SK-N-SH (cell line): ENCODE measurements around the gene COL23A1. TPM values are rescaled to one million over a fixed set of nuclear protein-coding genes. Genes with fewer than 3 reads are reported as not detected.

Experiments
- CTCF ChIA-PET: fragments of 300-600, 350-600 bp; formaldehyde crosslinking; extraction: SDS; loops from one replicate; lab custom pipeline; 2021; lab: Yijun Ruan, JAX
- POLR2A ChIA-PET: fragments of 350-600 bp; sonication (Branson Sonifier 250); formaldehyde crosslinking; extraction: SDS; loops from one replicate; lab custom pipeline; 2020; ENCODE audit warnings: antibody characterized with exemption, inconsistent platforms; lab: Yijun Ruan, JAX
- DNase-seq: peaks from one replicate; pipeline ENCODE4 v3.0.0; 2012
- H2AFZ ChIP-seq: fragments of 200-600 bp; sonication (generic); 2 replicates; pipeline ENCODE4 v1.8.1; 2016; ENCODE audit warnings: antibody characterized with exemption, mild to moderate bottlenecking, low read depth
- H3F3A ChIP-seq: fragments of 200-600 bp; sonication (generic); replicated peaks from 2 replicates; pipeline ENCODE3; 2016; ENCODE audit warnings: antibody characterized with exemption, mild to moderate bottlenecking; ENCODE audit not compliant: insufficient read depth
- H3K27ac ChIP-seq, 2 experiments: fragments of 200-500 bp in 1 of 2; fragments of 200-600 bp in 1 of 2; sonication (Bioruptor generic) in 1 of 2; sonication (generic), shearing (Covaris generic) in 1 of 2; 2 replicates each; pipeline versions ENCODE4 v1.5.1 to v1.6.1; 2014 to 2016; ENCODE audit warnings: low read depth in 2 of 2, inconsistent platforms in 1 of 2, low read length in 1 of 2, mild to moderate bottlenecking in 1 of 2, mixed read lengths in 1 of 2
- H3K27me3 ChIP-seq: fragments of 200-600 bp; sonication (generic), shearing (Covaris generic); 2 replicates; pipeline ENCODE4 v1.6.1; 2016; ENCODE audit warnings: mixed run types; ENCODE audit not compliant: insufficient read depth
- H3K36me3 ChIP-seq, 2 experiments: fragments of 200-500 bp in 1 of 2; fragments of 200-600 bp in 1 of 2; sonication (Bioruptor generic) in 1 of 2; sonication (generic) in 1 of 2; replicated peaks in 1 of 2; 2 replicates each; pipeline versions ENCODE3 to v1.5.1; 2014 to 2016; ENCODE audit warnings: low read length in 1 of 2, mild to moderate bottlenecking in 1 of 2; ENCODE audit not compliant: insufficient read depth in 2 of 2, control insufficient read depth in 1 of 2
- H3K4me1 ChIP-seq, 2 experiments: fragments of 200-500 bp in 1 of 2; fragments of 200-600 bp in 1 of 2; sonication (Bioruptor generic) in 1 of 2; sonication (generic), shearing (Covaris generic) in 1 of 2; 2 replicates each; pipeline versions ENCODE4 v1.5.1 to v1.6.1; 2014 to 2016; ENCODE audit warnings: low read depth in 1 of 2, low read length in 1 of 2, mixed run types in 1 of 2; ENCODE audit not compliant: insufficient read depth in 2 of 2, control insufficient read depth in 1 of 2
- H3K4me2 ChIP-seq: fragments of 200-600 bp; sonication (generic), shearing (Covaris generic); 2 replicates; pipeline ENCODE4 v1.6.1; 2017; ENCODE audit warnings: mixed run types
- H3K4me3 ChIP-seq, 2 experiments: fragments of 200-500 bp in 1 of 2; fragments of 200-600 bp in 1 of 2; sonication (Bioruptor generic) in 1 of 2; sonication (generic), shearing (Covaris generic) in 1 of 2; 2 replicates each; pipeline versions ENCODE4 v1.5.1 to v1.8.1; 2014 to 2016; ENCODE audit warnings: low read depth in 2 of 2, inconsistent platforms in 1 of 2, low read length in 1 of 2, mild to moderate bottlenecking in 1 of 2, mixed read lengths in 1 of 2, moderate library complexity in 1 of 2
- H3K79me2 ChIP-seq: fragments of 200-600 bp; sonication (generic); 2 replicates; pipeline ENCODE4 v1.8.1; 2017; ENCODE audit warnings: mild to moderate bottlenecking; ENCODE audit not compliant: insufficient read depth
- H3K9ac ChIP-seq: fragments of 200-600 bp; sonication (generic); 2 replicates; pipeline ENCODE4 v1.6.1; 2017; ENCODE audit warnings: mixed run types
- H3K9me2 ChIP-seq: fragments of 200-600 bp; sonication (generic); 2 replicates; pipeline ENCODE4 v1.6.1; 2017; ENCODE audit warnings: mixed run types
- H3K9me3 ChIP-seq: fragments of 200-600 bp; sonication (generic); 2 replicates; pipeline ENCODE4 v1.6.1; 2017; ENCODE audit warnings: mixed run types, mild to moderate bottlenecking, moderate library complexity
- H4K20me1 ChIP-seq: fragments of 200-600 bp; sonication (generic); 2 replicates; pipeline ENCODE4 v1.6.1; 2017; ENCODE audit warnings: mild to moderate bottlenecking, mixed run types; ENCODE audit not compliant: insufficient read depth
- FOSL2 ChIP-seq: IDR thresholded peaks from 2 replicates; pipeline ENCODE4 v1.4.0; 2012; ENCODE audit warnings: low read depth, mild to moderate bottlenecking, moderate library complexity, borderline replicate concordance
- GATA2 ChIP-seq: sonication (generic); formaldehyde crosslinking; IDR thresholded peaks from 2 replicates; pipeline ENCODE4 v1.5.0; 2020; ENCODE audit warnings: mild to moderate bottlenecking, missing genetic modification reagents
- MAX ChIP-seq: IDR thresholded peaks from 2 replicates; pipeline ENCODE4 v1.4.0; 2012; ENCODE audit warnings: low read depth
- NFIC ChIP-seq: IDR thresholded peaks from 2 replicates; pipeline ENCODE4 v1.4.0; 2012; ENCODE audit warnings: borderline replicate concordance
- NRF1 ChIP-seq: IDR thresholded peaks from 2 replicates; pipeline ENCODE4 v1.6.1; 2012; ENCODE audit warnings: low read depth, mild to moderate bottlenecking, low read length
- RAD21 ChIP-seq: IDR thresholded peaks from 2 replicates; pipeline ENCODE4 v1.6.1; 2012; ENCODE audit warnings: mild to moderate bottlenecking, low read length
- REST ChIP-seq: IDR thresholded peaks from 2 replicates; pipeline ENCODE4 v1.6.1; 2012; ENCODE audit warnings: mild to moderate bottlenecking, low read depth, low read length, moderate library complexity
- RFX5 ChIP-seq: IDR thresholded peaks from 2 replicates; pipeline ENCODE4 v1.6.1; 2012; ENCODE audit warnings: mild to moderate bottlenecking, improper control_type of control experiment, low read length
- TAF1 ChIP-seq: IDR thresholded peaks from 2 replicates; pipeline ENCODE4 v1.6.1; 2012; ENCODE audit warnings: low read depth, mild to moderate bottlenecking, low read length, moderate library complexity, borderline replicate concordance
- TEAD4 ChIP-seq: IDR thresholded peaks from 2 replicates; pipeline ENCODE4 v1.4.0; 2012; ENCODE audit warnings: mild to moderate bottlenecking, borderline replicate concordance; ENCODE audit not compliant: insufficient read depth
- USF2 ChIP-seq: fragments of 150-350 bp; IDR thresholded peaks from 2 replicates; pipeline ENCODE4 v1.6.1; 2017; ENCODE audit warnings: antibody characterized with exemption, low read length, low read depth, borderline replicate concordance
- YY1 ChIP-seq: IDR thresholded peaks from 2 replicates; pipeline ENCODE4 v1.4.0; 2012; ENCODE audit warnings: low read depth, mild to moderate bottlenecking
- WGBS: methylation state at CpG from one replicate; pipeline ENCODE4 v1.1.6; 2017; ENCODE audit warnings: low lambda C conversion rate; 5-methylcytosine and 5-hydroxymethylcytosine counted together
- polyA plus RNA-seq, 3 experiments: library from polyadenylated mRNA; depleted of rRNA; stranded (reverse); fragments of >200 nt; gene quantifications; 2 replicates each; pipeline ENCODE4 v1.2.3, GENCODE V29; 2012

Gene COL23A1
- polyA plus RNA-seq, 1 of the 3 experiments (the other 2 are of a cell fraction), result 0.10 TPM

GRCh38 chr5:178554311-178554710 is 35.9 kb downstream of the COL23A1 start:
- Histone ChIP-seq H3K79me2 (no peaks in the 10 kb centered on the region), H4K20me1 (no peaks in the 10 kb centered on the region), H3K4me1 (peaks cover 0 to 16% of the 10 kb centered on the region in 2 experiments; a peak in 2 of 4 replicates), H3F3A (no peaks in the 10 kb centered on the region), H3K9me2 (no peaks in the 10 kb centered on the region), H2AFZ (no peak overlapping the region), H3K4me2 (no peak overlapping the region), H3K36me3 (no peaks in the 10 kb centered on the region), H3K9me3 (no peaks in the 10 kb centered on the region), H3K4me3 (no peak overlapping the region), H3K27ac (no peak overlapping the region), H3K27me3 (no peaks in the 10 kb centered on the region), H3K9ac (no peak overlapping the region)
- CTCF ChIA-PET, result interaction anchor here (2.5 to 6.7 kb wide), 2 partner anchors 35 to 275 kb away, joined by 9 to 47 read pairs; partner anchors contain the start of gene COL23A1
- TF ChIP-seq MAX, result no peak
- no peak for TF ChIP-seq USF2
- no peak for TF ChIP-seq RFX5
- TF ChIP-seq YY1, result no peak
- no peak for TF ChIP-seq RAD21
- TF ChIP-seq REST, result no peak
- 58% methylated on average over 6 of the region's 11 CpGs for WGBS
- POLR2A ChIA-PET, result no interaction called here
- no peak for DNase-seq

- no peak overlapping the region for H3K9ac ChIP-seq
- H3F3A ChIP-seq, result no peaks in the 10 kb centered on the region
- H3K27ac ChIP-seq, result peak overlapping the region in 1 of 2 experiments; percentile 28; a peak in 1 of 4 replicates
- no peak overlapping the region for H3K4me3 ChIP-seq
- no peaks in the 10 kb centered on the region for H3K9me3 ChIP-seq
- H4K20me1 ChIP-seq, result no peaks in the 10 kb centered on the region
- ChIA-PET CTCF (interaction anchor here (0.8 to 6.7 kb wide), 4 partner anchors 36 to 274 kb away, joined by 3 to 47 read pairs (median 16); partner anchors contain the start of gene COL23A1), POLR2A (no interaction called here)
- whole genome bisulfite sequencing, result 46% methylated on average over 13 of the region's 13 CpGs
- no peaks in the 10 kb centered on the region for H3K9me2 ChIP-seq
- H2AFZ ChIP-seq, result no peak overlapping the region
- TF ChIP-seq NRF1 (no peak), GATA2 (CRISPR knock-in tag) (no peak), FOSL2 (no peak), NFIC (no peak), TAF1 (no peak), TEAD4 (no peak)
- H3K4me2 ChIP-seq, result no peak overlapping the region
- peaks cover 0 to 16% of the 10 kb centered on the region in 2 experiments; a peak in 2 of 4 replicates for H3K4me1 ChIP-seq
- no peaks in the 10 kb centered on the region for H3K36me3 ChIP-seq
- no peak for DNase-seq
- H3K79me2 ChIP-seq, result no peaks in the 10 kb centered on the region
- H3K27me3 ChIP-seq, result no peaks in the 10 kb centered on the region
Measured at GRCh38 chr5:178553517-178553916, 36.7 kb downstream of the COL23A1 start.
